Endothelial cell of umbilical vein (primary cell): ENCODE data around the gene EIF2AK2. TPM values are rescaled to one million over a fixed set of nuclear protein-coding genes. Genes with fewer than 3 reads are reported as not detected.

Experiments used
- BruUV-seq: library from RNA; stranded (reverse); fragments of 400-500 nt; replicated peaks from 2 replicates; lab custom pipeline; 2021; lab: Mats Ljungman, UMichigan
- CTCF ChIA-PET: fragments of 300-600, 350-600 bp; sonication (Branson Sonifier 250); formaldehyde crosslinking; loops from one replicate; lab custom pipeline; 2021; ENCODE audit warnings: antibody characterized with exemption, inconsistent platforms; lab: Charles Lee
- POLR2A ChIA-PET: fragments of 300-600, 350-600 bp; sonication (Branson Sonifier 250); formaldehyde crosslinking; loops from one replicate; lab custom pipeline; 2021; ENCODE audit warnings: antibody characterized with exemption, inconsistent platforms; lab: Charles Lee
- DNase-seq: peaks from one replicate; pipeline ENCODE4 v3.0.0-alpha.2; 2011; ENCODE audit warnings: low read depth, low spot score
- FAIRE-seq: peaks from 2 replicates; lab custom pipeline; 2011; peaks lifted over from hg19 to GRCh38; lab: Jason Lieb, UNC
- H2AFZ ChIP-seq: 2 replicates; pipeline ENCODE4 v1.6.0; 2012; ENCODE audit warnings: low read depth, low read length, control low read depth, inconsistent platforms
- H3K27ac ChIP-seq: 2 replicates; pipeline ENCODE4 v1.5.1; 2011; ENCODE audit warnings: low read depth, mild to moderate bottlenecking, control low read depth, low read length, moderate library complexity; ENCODE audit not compliant: insufficient read depth
- H3K27me3 ChIP-seq, 2 experiments: 2 replicates each; pipeline versions ENCODE4 v1.6.0 to v1.6.1; 2011; ENCODE audit warnings: low read length in 2 of 2, mixed read lengths in 1 of 2; ENCODE audit not compliant: control insufficient read depth in 2 of 2, insufficient read depth in 2 of 2
- H3K36me3 ChIP-seq, 2 experiments: 2 replicates in 1 of 2; 3 replicates in 1 of 2; pipeline ENCODE4 v1.5.1; 2011; ENCODE audit warnings: low read length in 2 of 2, mild to moderate bottlenecking in 1 of 2, moderate library complexity in 1 of 2; ENCODE audit not compliant: control insufficient read depth in 2 of 2, insufficient read depth in 2 of 2; ENCODE audit errors: extremely low read depth in 1 of 2
- H3K4me1 ChIP-seq: 3 replicates; pipeline ENCODE4 v1.5.1; 2011; ENCODE audit warnings: mild to moderate bottlenecking, low read length; ENCODE audit not compliant: control insufficient read depth, insufficient read depth; ENCODE audit errors: extremely low read depth
- H3K4me2 ChIP-seq: 2 replicates; pipeline ENCODE4 v1.6.1; 2011; ENCODE audit warnings: low read length, control low read depth, mixed read lengths; ENCODE audit not compliant: insufficient read depth
- H3K4me3 ChIP-seq, 3 experiments: fragments of 200-600 bp in 1 of 3; sonication (generic), shearing (Covaris generic) in 1 of 3; replicated peaks in 1 of 3; 2 replicates each; pipeline ENCODE4 v1.5.1; 2011 to 2016; ENCODE audit warnings: control low read depth in 3 of 3, low read length in 3 of 3, mild to moderate bottlenecking in 2 of 3, inconsistent platforms in 1 of 3, low read depth in 1 of 3, moderate library complexity in 1 of 3; ENCODE audit not compliant: insufficient read depth in 1 of 3
- H3K79me2 ChIP-seq: 2 replicates; pipeline ENCODE4 v1.6.0; 2012; ENCODE audit warnings: low read length, inconsistent platforms; ENCODE audit not compliant: control insufficient read depth, insufficient read depth
- H3K9ac ChIP-seq: replicated peaks from 2 replicates; pipeline ENCODE3; 2011; ENCODE audit warnings: low read length, control low read depth; ENCODE audit not compliant: insufficient read depth; ENCODE audit errors: extremely low read depth
- H3K9me1 ChIP-seq: replicated peaks from 3 replicates; pipeline ENCODE4 v1.6.0; 2011; ENCODE audit warnings: mild to moderate bottlenecking, low read length; ENCODE audit not compliant: control insufficient read depth, insufficient read depth; ENCODE audit errors: extremely low read depth
- H3K9me3 ChIP-seq: replicated peaks from 2 replicates; pipeline ENCODE4 v1.5.1; 2012; ENCODE audit warnings: low read length, inconsistent platforms; ENCODE audit not compliant: control insufficient read depth, insufficient read depth
- H4K20me1 ChIP-seq: replicated peaks from 2 replicates; pipeline ENCODE3; 2011; ENCODE audit warnings: mild to moderate bottlenecking, low read length; ENCODE audit not compliant: control insufficient read depth, insufficient read depth; ENCODE audit errors: extremely low read depth
- EZH2 ChIP-seq: IDR thresholded peaks from 2 replicates; pipeline ENCODE4 v1.6.1; 2012; ENCODE audit warnings: borderline replicate concordance, low read depth, mild to moderate bottlenecking, moderate library complexity, low read length, inconsistent platforms; ENCODE audit not compliant: severe bottlenecking
- FOS ChIP-seq: IDR thresholded peaks from 2 replicates; pipeline ENCODE4 v1.6.1; 2011; ENCODE audit warnings: mild to moderate bottlenecking, low read length, moderate library complexity, borderline replicate concordance; ENCODE audit not compliant: insufficient read depth
- GATA2 ChIP-seq: IDR thresholded peaks from 2 replicates; pipeline ENCODE4 v1.7.0; 2011; ENCODE audit warnings: low read depth, mild to moderate bottlenecking, moderate library complexity, mixed read lengths, low read length; ENCODE audit not compliant: insufficient read length, insufficient read depth
- JUN ChIP-seq: IDR thresholded peaks from 2 replicates; pipeline ENCODE4 v1.6.1; 2011; ENCODE audit warnings: borderline replicate concordance, low read depth; ENCODE audit not compliant: insufficient read length, insufficient read depth
- MYC ChIP-seq: IDR thresholded peaks from one replicate; pipeline ENCODE4 v1.6.1; 2011; ENCODE audit warnings: mild to moderate bottlenecking, low read depth, low read length
- POLR2A ChIP-seq: IDR thresholded peaks from 2 replicates; pipeline ENCODE4 v1.6.1; 2012; ENCODE audit warnings: low read depth, mild to moderate bottlenecking, control low read depth, low read length
- POLR2AphosphoS5 ChIP-seq: IDR thresholded peaks from 2 replicates; pipeline ENCODE4 v1.6.1; 2012; ENCODE audit warnings: low read depth, mild to moderate bottlenecking, control low read depth, low read length, moderate library complexity; ENCODE audit not compliant: insufficient read depth
- dilution Hi-C: fragments of 300-500 bp; cut with MboI; formaldehyde crosslinking; loops from one replicate; pipeline ENCODE4 v1.15.0; 2019; ENCODE audit warnings: low sequenced_read_pairs; ENCODE audit not compliant: extremely low pct_ligation_motif_present
- intact Hi-C: fragments of 100-400 bp; cut with micrococcal nuclease; formaldehyde crosslinking; loops from one replicate; pipeline ENCODE4 v1.10.0; 2022
- polyA plus RNA-seq, 4 experiments: library from polyadenylated mRNA; depleted of rRNA in 3 of 4; stranded (reverse) in 3 of 4; unstranded in 1 of 4; fragments of >200 nt; gene quantifications; 2 replicates each; pipeline versions ENCODE4 v1.2.1 to v1.2.3, GENCODE V29; 2011 to 2012; ENCODE audit warnings: missing spikeins in 1 of 4
- total RNA-seq: library from RNA; stranded (reverse); gene quantifications from 2 replicates; pipeline ENCODE4 v1.2.3, GENCODE V29; 2021
- TF ChIP-seq, protein P1 (sequence below): IDR thresholded peaks from 2 replicates; pipeline ENCODE4 v1.6.1; 2011; ENCODE audit not compliant: insufficient read depth, insufficient read length
- TF ChIP-seq, protein P2 (sequence below), 2 donors: IDR thresholded peaks; 1 replicate in 1 of 2; 2 replicates in 1 of 2; pipeline ENCODE4 v1.5.1; 2011; ENCODE audit warnings: low read length in 2 of 2, mild to moderate bottlenecking in 2 of 2, moderate library complexity in 2 of 2, control low read depth in 1 of 2, inconsistent platforms in 1 of 2, low read depth in 1 of 2; ENCODE audit not compliant: insufficient read depth in 1 of 2; ENCODE audit errors: extremely low read depth in 1 of 2

Gene EIF2AK2
- total and polyA plus RNA-seq, 2 donors (not counting 3 experiments of a cell fraction or from before 2014, with no cell fraction given), result 8.0 to 41.1 TPM

DNA sequence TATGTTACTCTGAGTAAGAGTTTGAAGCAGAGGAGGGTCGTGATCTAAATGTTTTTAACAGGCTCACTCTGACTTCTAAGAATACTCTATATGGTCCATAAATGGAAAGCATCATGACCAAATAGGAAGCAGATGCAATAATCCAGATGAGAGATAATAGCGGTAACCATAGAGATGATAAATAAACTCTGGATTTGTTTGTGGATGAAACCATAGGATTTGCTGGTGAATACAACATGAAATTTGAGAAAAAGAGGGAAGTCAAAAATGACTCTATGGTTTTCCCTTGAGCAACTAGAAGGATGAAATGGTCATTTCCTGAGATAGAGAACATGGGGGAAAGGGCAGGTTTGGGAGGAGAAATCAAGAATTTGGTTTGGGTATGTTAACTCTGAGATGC, 76.5 kb downstream of the EIF2AK2 start:
- H3K27me3 ChIP-seq, result no peaks in the 10 kb centered on the region
- TF ChIP-seq, protein P1, sequence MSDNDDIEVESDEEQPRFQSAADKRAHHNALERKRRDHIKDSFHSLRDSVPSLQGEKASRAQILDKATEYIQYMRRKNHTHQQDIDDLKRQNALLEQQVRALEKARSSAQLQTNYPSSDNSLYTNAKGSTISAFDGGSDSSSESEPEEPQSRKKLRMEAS, result no peak
- TF ChIP-seq GATA2, result no peak
- no peak for TF ChIP-seq POLR2A
- TF ChIP-seq, protein P2, sequence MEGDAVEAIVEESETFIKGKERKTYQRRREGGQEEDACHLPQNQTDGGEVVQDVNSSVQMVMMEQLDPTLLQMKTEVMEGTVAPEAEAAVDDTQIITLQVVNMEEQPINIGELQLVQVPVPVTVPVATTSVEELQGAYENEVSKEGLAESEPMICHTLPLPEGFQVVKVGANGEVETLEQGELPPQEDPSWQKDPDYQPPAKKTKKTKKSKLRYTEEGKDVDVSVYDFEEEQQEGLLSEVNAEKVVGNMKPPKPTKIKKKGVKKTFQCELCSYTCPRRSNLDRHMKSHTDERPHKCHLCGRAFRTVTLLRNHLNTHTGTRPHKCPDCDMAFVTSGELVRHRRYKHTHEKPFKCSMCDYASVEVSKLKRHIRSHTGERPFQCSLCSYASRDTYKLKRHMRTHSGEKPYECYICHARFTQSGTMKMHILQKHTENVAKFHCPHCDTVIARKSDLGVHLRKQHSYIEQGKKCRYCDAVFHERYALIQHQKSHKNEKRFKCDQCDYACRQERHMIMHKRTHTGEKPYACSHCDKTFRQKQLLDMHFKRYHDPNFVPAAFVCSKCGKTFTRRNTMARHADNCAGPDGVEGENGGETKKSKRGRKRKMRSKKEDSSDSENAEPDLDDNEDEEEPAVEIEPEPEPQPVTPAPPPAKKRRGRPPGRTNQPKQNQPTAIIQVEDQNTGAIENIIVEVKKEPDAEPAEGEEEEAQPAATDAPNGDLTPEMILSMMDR (IDR thresholded peaks at IDR 0.05; ENCODE audit: extremely low read depth in 1 of 2, insufficient read depth in 1 of 2, low read depth in 1 of 2, low read length in 2 of 2), result no peak
- no peak for TF ChIP-seq EZH2
- TF ChIP-seq MYC, result no peak
- no peak for TF ChIP-seq POLR2AphosphoS5
- no peak for TF ChIP-seq JUN
- TF ChIP-seq FOS, result no peak
- no peaks in the 10 kb centered on the region for H3K9me1 ChIP-seq
- peak; percentile 71 for DNase-seq
- CTCF ChIA-PET, result no interaction called here
- H3K4me3 ChIP-seq, result no peak overlapping the region
- H3K79me2 ChIP-seq, result peaks cover 11% of the 10 kb centered on the region
- dilution Hi-C loops, result no loop called here
- no peak for FAIRE-seq
- H2AFZ ChIP-seq, result no peak overlapping the region
- no peaks in the 10 kb centered on the region for H3K9me3 ChIP-seq
- POLR2A ChIA-PET, result no interaction called here
- peaks cover 24% of the 10 kb centered on the region for H3K4me1 ChIP-seq
- H3K9ac ChIP-seq, result no peak overlapping the region
- no peak overlapping the region for H3K27ac ChIP-seq
- no peaks in the 10 kb centered on the region for H4K20me1 ChIP-seq
- H3K4me2 ChIP-seq, result peak overlapping the region; percentile 49
- peaks cover 5 to 9% of the 10 kb centered on the region in 2 experiments for H3K36me3 ChIP-seq
- intact Hi-C loops, result loop anchor here (5.0 kb wide), 1 partner anchor 113 kb away; the partner anchor contains the start of gene STRN
- BruUV-seq, result no TSS peak
